NCI-H2029 (cell line): ENCODE results near the gene STK38L.
A peak's percentile ranks its signal among the peaks of the same experiment; 100 is the strongest.

Experiments
- DNase-seq: peaks from one replicate; lab custom pipeline; 2025; lab: John Stamatoyannopoulos, UW

Gene STK38L

DNA sequence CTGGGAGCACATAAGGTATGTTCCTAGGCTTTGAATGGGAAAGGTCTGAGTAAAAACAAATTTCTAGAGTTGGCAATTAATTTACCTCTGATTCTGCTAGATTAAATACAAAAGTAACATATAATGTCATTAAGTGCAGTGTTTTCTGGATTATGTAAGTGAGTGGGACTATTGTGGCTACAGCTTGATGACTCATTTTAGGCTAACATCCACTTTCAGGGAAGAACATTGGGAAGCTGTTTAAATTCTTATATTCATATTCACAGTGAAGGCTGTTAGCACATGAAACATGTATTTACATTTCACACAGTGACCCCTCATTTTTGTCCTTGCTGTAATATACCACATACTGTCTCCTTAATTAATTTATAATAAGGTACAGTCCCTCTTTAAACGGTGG is 75.3 kb downstream of the STK38L start:
- DNase-seq, result no peak

DNA sequence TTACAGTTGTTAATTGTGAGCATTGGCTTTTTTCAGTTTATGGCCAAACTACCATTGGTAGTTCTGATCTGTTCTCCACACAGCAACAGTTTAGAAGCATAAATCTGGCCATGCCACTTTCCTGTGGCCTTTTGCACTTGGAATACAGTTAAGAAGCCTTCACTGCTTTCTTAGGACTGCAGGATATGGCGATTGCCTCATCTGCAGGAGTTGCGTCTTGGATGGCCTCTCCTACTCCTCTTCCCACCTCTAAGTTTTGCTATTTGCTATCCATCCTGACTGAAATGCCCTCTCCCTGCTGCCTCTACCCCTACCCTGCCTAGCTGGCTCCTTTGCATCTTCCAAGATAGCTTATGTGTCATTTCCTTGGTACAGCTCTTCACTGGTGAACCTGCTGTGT is 75.8 kb downstream of the STK38L start:
- no peak for DNase-seq

DNA sequence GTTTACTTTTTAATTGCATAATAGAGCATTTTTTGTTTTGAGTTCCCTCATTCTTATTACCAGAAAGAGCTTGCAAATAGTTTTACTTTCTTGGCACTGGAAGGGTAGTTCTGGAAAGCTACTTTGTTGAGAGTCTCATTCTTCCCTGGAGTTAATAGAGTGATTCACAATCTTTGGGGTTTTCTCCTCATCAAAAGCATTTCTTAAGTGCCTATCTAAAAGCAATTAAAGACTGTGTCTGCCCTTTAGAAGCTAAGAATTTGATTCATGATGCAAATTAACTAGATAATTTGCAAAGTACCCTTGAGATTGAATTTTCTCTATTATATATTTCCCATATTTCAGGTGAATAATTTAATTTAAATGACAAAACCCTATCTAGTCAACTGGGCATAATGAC is 80.4 kb downstream of the STK38L start:
- DNase-seq, result no peak

DNA sequence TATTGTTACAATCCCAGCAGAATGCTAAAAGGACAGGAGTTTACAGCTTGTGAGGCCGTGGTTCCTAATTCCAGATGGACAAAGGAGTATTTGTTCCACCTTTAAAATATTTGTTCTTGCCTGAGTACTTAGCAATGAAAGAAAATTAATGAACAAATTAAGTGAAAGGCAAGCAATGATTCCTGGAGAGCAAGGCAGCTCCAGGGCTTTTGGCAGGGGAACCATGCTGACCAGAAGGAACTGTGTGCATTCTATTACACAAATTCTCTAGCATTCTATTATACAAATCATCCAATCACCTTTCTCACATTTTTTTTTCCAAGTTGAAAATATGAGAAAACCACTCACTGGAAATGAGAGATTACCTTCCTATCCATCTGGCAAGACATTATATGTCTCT is 86.8 kb downstream of the STK38L start:
- no peak for DNase-seq

DNA sequence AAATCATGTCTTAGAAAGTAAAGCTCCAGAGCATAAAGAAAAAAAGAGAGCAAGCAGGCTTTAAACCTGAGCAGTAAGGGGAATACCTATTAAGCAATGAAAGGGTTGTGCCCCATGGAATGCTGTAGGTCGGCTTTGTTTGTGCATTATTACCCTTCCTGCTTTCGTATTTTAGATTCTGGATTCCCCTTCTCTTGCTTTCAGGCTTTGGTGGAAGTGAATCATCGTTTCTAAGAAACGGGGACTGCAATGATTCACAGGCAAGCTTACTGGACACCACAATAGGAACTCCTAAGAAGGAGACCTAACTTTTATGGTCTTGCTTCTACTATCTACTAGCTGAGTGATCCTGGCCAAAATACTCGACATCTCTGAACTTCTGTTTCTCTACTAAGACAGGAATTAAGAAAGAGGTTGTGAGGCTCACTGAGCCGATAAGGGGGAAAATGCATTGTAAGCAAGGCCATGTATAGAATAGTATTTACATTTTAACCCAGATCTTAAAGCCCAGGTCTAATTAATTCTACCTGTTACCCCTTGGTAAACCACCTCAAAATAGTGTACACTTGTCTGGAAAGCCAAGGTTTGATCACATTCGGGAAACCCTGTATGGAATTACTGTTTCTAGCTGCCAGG is 87.3 kb downstream of the STK38L start:
- no peak for DNase-seq

DNA sequence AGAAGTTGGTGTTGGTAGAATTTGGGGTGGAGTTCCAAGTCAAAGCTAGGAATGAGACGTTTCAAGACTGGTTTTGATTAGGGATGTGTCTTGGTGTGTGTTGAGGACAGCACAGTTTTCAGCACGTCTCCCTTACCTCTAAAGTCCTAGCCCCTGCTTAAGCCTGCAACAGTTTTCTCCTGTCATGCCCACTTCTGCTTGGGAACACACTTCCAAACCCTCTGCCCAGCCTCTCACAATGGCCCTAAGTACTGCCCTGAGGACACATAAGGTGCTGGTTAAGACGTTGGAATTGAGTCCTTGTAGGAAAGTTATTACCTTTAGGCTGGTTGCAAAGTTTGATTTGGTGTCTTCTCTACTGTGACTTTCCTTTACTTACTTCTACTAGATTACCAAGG is 87.8 kb downstream of the STK38L start:
- no peak for DNase-seq

DNA sequence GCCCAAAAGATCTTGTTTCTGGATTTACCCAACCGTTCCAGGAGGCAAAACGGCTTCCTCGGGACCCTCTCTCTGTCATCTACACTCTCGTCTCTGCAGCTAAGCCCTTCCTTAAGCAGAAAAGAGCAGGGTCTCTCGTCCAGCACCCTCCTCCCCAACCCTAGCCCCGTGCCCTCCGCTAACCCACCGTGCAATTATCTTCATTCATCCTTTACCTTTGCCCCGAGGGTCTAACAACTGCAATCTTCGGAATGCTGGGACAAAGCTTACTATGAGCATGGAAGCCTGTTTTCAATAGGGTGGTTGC is 88.3 kb downstream of the STK38L start:
- no peak for DNase-seq

DNA sequence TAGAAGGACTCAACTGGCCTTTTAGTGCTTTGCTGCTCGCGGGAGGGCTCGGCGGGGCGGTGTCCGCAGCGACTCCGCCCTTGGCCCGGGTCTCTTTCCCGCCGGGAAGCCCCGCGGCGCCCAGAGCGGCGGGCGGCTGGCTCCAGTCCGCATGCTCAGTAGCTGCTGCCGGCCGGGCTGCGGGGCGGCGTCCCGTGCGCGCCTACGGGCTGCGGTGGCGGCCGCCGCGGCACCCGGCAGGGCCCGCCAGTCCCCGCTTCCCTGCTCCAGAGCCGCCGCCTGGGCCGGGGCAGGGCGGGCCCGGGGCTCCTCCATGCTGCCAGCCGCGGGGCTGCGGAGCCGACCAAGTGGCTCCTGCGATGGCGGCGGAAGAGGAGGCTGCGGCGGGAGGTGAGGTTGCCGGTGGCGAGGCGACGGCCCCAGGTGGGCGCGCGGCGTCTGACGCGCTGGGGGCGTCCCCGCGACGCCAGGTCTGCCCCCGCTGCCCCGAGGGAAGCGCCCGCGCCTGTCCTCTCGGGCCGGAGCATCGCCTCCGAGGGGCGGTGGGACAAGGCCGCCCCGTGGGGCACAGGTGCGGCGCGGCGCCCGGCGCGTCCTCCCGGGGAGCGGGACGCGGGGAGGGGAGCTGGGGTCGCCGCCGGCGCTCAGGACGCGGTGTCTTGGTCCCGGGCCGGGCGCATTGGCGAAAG is 88.8 kb downstream of the STK38L start, which contains the start of gene BMAL2:
Gene BMAL2 (plus strand): TSS at position 123 of the 689 bp plus-strand sequence. CDS start 237 bp downstream, at position 360.
- DNase-seq, result peak; percentile 35

DNA sequence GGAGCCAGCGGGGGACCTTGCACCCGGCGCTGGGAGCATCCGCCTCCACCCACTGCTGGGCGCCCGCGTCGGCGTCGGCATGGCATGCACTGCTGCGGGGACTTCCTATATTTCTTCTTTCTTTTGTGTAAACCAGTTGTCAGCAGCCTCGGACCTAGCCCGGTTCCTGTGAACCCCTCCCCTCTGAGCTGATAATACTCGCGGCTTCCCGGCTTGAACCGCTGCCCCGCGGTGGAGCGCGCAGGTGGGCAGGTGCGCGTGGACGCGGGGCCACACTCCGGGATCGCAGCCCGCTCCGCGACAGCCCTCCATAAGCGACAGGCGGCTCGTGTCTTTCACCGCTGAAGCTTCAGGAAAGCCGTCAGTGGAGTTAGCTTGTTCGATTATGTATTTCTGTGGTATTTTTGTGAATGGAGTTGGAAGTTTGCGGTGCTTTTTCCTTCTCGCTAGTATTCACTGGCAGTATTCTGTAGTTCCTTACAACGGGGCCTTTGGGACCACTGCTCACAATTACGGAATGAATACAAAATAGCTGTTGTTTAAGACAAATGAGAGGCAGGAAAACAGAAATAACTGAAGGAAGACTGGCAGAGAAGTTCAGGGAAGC is 89.4 kb downstream of the STK38L start:
- DNase-seq, result peak; percentile 21

DNA sequence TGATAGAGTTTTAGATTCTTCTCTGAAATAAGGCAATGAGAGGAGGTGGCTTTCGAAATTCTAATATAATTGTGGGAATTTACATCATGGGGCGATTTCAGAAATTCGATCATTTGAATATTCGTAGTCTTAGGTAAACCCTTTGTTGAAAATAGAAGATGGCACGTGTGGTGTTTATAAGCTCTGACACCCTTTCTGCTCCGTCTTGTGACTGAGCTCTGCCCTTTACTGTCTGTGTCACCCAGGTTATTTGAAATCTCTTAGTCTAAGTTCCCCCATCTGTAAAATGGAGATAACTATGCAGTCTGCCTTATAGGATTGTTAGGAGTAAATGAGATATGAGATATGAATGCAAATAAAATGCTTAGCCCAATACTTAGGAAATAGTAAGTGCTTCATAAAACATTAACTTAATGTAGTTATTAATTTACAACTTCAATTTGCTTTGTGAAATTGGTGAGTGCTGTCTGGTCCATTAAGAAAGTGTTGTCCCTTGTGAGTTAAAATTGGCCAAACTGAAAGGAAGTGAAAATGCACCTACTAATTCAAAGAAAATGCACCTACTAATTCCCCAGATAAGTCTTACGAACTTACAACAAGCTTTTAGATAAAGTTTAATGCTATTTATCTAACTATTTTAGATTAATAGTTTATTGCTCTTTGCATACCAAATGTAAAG is 90.1 kb downstream of the STK38L start:
- DNase-seq, result no peak

DNA sequence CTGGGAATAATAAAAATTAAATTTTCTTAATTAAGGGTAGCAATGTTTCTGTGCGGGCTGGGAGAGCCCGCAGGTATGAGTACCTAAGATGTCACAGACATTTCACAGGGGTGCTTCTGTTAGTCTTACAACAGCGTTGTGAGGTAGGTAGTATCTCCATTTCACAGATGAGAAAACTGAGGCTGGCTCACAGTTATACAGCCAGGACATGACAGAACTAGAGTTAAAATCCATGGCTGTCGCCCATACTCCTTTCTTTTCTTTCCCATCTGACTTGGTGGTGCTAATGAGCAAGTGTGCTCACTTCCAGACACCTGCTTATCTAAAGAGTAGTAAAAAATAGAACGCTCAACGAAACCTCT is 90.6 kb downstream of the STK38L start:
- no peak for DNase-seq

DNA sequence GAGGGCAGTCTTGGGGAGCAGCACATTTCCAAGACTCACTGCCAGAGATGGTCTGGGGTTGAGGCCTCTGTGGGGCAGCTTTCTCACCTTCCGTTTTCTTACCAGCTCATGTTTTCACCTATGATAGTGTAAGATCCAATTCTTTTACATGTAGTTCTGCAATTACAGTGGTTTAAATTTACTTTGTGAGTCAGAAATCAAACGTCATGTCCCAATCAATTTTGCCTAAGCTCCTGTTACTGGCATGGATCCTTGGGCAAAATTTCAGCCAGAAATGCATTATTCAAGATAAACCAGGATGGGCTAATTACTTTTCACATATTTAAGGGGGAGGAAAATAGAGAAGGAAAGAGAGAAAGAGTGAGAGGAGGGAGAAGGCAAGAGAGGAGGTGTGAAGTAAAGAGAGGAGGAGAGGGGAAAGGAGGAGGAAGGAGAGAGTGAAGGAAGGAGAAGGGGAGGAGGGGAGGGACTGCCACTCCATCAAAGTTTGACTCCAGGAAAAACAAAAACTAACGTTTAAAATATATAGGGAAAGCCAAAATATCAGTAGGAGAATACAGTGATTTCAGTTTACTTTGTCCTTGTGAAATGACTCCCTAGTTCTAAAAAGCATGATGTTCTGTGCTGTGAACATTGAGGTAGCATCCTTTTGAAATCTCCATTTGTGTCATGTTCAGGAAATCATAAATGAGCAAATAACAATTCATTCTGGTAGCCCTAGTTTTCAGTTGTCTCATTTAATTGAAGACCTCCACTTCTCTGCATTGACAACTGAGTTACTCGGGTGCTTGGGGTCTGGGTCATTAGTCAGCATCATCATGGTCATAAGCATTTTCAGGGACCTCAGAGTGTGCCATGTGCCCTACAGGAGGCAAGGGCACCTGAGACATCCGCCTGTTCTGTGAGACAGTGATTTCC is 91.5 kb downstream of the STK38L start:
- DNase-seq, result no peak

DNA sequence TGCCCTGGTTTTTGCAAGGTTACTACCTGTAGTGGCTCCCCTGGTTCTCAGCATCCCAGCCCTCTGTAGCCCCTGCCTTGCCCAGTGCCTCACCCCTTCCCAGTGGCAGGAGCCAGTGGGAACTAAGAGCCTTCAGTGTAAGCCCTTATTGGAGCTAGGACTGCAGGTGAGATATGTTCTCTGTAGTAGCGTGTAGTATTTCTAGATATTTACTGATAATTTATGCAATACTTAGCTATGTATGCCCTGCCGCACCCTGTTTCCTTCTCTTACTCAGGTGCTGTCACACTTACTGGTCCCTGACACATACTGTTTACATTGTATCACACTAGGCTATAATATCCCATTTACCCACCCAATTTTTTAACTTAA is 92.2 kb downstream of the STK38L start:
- no peak for DNase-seq

DNA sequence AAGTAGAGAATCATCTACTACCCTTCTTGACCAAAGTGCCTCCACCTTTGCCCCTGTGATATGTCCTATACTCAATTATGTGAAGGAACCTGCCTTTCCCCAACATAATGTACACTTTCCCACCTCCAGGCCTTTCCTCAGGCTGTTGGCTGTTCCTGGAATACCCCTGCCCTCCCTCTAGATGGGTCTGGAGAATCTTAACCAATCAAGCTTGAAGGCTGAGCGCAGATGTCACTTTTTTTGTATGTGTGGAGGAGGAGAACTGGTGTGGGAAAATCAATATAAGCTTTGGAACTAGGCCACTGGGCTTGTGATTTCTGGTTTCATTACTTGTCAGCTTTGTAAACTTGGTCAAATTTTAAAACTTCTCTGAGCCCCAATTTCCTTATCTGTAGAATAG is 93.3 kb downstream of the STK38L start:
- no peak for DNase-seq

DNA sequence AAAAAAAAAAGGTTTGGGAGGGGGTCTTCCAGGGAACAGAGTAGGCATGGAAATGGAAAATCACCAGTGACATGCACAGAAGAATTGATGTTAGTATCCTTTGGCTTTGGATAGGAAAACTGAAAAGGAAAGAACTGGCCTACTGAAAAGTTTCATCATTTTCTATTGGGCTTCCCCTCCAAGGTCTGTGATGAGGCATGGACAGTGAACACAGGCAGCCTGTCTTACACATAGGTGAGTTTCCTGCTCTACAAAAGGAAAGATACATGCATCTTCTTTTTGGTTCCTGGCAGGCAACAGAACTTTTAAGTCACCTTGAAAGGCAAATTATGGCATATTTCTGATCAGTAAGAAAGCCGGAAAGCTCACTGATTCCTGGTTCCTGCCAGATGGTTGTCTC is 94.4 kb downstream of the STK38L start:
- no peak for DNase-seq

DNA sequence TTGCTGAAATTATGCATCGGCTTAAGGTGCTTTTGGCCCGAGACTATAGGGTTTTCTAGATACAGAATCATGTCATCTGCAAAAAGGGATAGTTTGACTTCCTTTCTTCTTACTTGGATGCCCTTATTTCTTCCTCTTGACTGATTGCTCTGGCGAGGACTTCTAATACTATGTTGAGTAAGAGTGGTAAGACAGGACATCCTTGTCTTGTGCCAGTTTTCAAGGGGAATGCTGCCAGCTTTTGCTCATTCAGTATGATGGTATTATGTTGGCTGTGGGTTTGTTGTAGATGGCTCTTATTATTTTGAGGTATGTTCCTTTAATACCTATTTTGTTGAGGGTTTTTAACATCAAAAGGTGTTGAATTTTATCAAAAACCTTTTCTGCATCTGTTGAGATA is 96.9 kb downstream of the STK38L start:
- DNase-seq, result no peak

DNA sequence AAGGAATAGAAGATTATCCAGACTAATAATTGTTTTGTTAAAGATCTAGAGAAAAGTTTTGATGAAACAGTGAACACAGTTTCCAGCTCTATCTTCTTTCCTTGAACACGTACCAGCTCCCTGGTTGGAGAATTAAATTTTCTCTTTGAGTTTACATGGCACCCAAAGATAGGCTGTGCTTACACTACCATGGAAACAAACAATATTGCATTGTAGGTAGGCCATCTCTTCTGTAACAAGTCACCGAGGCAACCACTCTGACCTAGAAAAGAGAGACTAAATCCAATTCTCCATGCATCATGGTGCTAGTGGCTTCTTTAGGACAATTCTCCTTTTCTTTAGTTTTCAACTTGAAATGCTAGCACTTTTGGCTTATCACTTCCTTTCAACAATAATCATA is 98.5 kb downstream of the STK38L start:
- DNase-seq, result no peak

DNA sequence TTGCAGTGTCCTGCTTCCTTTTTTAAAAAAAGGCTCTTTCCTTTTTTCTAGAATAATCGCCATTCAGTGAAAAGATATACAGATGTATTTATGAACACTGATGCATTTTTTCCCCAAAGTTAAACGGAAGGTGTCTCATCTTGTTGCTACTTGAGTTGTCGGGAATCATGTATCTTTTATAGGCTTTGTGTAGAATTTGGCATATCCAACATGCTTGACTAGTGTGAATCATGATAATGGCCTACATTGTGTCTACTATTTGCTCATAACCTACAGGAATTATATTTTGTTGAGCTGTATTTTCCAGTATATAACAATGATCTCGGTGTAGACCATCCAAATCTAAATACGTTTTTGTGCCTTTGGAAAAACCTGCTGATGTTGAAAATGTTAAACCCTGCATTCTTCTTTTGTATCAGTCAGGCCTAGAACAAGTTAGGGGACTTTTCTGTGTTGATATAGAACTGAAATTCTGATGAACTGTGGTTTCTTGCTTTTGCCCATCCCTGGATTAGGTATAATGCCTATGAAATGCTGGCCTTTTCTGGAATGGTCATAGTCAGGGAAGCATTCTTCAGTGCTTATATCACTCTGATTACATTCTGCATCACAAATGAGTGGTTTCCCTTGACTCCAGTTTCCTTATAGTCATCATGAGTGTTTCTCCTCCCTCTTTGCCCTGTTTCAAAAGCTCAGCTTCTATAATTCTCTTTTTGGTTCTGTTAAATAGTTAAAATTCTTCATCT is 99.3 kb downstream of the STK38L start:
- DNase-seq, result no peak

DNA sequence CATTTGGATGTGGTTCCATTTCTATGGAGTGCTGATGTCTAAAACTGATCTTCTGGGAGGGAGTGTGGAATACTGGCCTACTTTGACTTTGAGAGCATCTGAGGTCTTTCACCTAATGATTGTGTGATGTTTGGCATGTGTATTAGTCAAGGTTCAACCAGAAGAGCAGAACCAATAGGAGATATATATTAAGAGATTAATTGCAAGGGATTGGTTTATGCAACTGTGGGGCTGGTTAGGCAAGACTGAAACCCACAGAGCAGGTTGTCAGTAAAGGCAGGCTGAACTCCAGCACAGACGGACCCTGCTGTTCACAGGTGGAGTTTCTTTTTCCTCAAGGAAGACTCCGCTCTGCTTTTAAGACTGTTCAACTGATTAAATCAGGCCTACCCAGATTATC is 100.2 kb downstream of the STK38L start:
- DNase-seq, result no peak

DNA sequence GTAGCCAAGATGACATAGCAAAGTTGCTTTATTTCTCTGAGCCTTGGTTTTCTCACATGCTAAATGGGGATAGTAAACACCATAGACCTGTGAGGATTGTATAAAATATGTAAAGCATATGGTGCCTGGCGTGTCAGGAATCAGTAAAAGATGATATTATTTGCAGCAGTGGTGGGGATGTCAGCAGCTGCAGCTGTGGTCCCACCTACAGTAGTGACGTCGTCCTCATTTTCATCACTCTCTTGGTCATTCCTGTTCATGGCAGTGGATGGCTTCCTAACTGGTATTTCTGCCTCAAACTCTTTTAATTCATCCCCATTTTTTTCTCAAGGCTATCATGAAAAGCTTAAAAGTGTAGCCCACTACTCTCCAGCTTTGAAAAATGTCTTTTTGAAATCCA is 100.7 kb downstream of the STK38L start:
- no peak for DNase-seq

DNA sequence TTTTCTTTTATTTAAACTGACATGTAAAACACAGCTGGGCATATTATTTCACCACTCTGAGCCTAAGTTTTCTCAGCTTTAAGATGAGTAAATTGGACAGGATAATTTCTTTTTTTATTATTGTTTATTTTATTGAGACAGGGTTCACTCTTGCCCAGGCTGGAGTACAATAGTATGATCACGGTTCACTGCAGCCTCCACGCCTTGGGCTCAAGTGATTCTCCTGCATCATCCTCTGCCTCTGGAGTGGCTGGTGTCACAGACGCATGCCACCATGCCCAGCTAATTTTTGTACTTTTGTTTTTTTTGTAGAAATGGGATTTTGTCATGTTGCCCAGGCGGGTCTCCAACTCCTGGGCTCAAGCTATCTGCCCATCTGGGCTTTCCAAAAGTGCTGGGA is 101.3 kb downstream of the STK38L start:
- DNase-seq, result no peak

DNA sequence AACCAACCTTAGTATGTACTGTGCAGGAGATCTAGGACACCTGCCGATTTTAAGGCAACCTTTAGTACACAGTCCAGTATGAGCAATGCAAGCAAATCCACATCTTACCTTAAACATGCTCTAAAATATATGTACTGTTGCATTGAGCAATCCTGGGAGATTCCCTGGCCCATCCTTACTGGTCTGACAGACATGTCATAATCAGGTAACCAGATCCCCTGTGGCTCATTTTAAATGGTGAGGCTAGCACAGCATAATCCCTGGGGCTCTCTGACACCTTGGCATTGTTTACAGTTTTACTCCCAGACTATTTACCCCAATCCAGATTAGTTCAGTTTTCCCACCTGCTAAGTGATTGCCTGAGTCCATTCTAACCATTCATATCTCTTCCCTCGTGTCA is 103.7 kb downstream of the STK38L start:
- no peak for DNase-seq
